Left kidney (tissue), 2 donors: Measurements from ENCODE around the gene KCNMA1. TPM values are rescaled to one million over a fixed set of nuclear protein-coding genes. Genes with fewer than 3 reads are reported as not detected.

Experiments used
- DNase-seq: peaks from one replicate; pipeline ENCODE4 v3.0.0-alpha.2; 2013
- polyA plus RNA-seq: library from polyadenylated mRNA; unstranded; fragments of 120-200 nt; gene quantifications from one replicate; pipeline ENCODE4 v1.2.1, GENCODE V29; 2013; ENCODE audit not compliant: insufficient read length

Gene KCNMA1
- polyA plus RNA-seq, 1 donor: 3.6 TPM

- no peak for DNase-seq
Measured at GRCh38 chr10:77106676-77107075, 530.9 kb downstream of the KCNMA1 start.

GRCh38 chr10:77105761-77106221 is 531.8 kb downstream of the KCNMA1 start:
- peak; percentile 71 for DNase-seq

GRCh38 chr10:77104459-77104980 is 533.1 kb downstream of the KCNMA1 start:
- peak; percentile 42 for DNase-seq

GRCh38 chr10:77103213-77103612 is 534.4 kb downstream of the KCNMA1 start:
- no peak for DNase-seq

- no peak for DNase-seq
Measured at GRCh38 chr10:77101341-77101740, 536.3 kb downstream of the KCNMA1 start.

GRCh38 chr10:77099136-77099535 is 538.5 kb downstream of the KCNMA1 start:
- DNase-seq: no peak

- no peak for DNase-seq
Measured at GRCh38 chr10:77097625-77098024, 540.0 kb downstream of the KCNMA1 start.

- DNase-seq: no peak
Measured at GRCh38 chr10:77093126-77093525, 544.5 kb downstream of the KCNMA1 start.

GRCh38 chr10:77091597-77092165 is 545.9 kb downstream of the KCNMA1 start:
- no peak for DNase-seq

- no peak for DNase-seq
Measured at GRCh38 chr10:77090381-77091356, 546.9 kb downstream of the KCNMA1 start.

- DNase-seq: no peak
Measured at GRCh38 chr10:77087366-77087765, 550.2 kb downstream of the KCNMA1 start.

GRCh38 chr10:77086081-77086480 is 551.5 kb downstream of the KCNMA1 start:
- no peak for DNase-seq

- no peak for DNase-seq
Measured at GRCh38 chr10:77085344-77085743, 552.3 kb downstream of the KCNMA1 start.

GRCh38 chr10:77084431-77085144 is 553.0 kb downstream of the KCNMA1 start:
- DNase-seq: no peak

- no peak for DNase-seq
Measured at GRCh38 chr10:77082601-77083252, 554.9 kb downstream of the KCNMA1 start.

- DNase-seq: no peak
Measured at GRCh38 chr10:77081481-77081891, 556.1 kb downstream of the KCNMA1 start.

- no peak for DNase-seq
Measured at GRCh38 chr10:77080361-77081027, 557.1 kb downstream of the KCNMA1 start.

GRCh38 chr10:77079592-77080300 is 557.9 kb downstream of the KCNMA1 start:
- DNase-seq: no peak

GRCh38 chr10:77077316-77077945 is 560.2 kb downstream of the KCNMA1 start:
- DNase-seq: no peak

- DNase-seq: no peak
Measured at GRCh38 chr10:77075926-77076325, 561.7 kb downstream of the KCNMA1 start.
